GM11168 (cell line): ENCODE data around the gene AHDC1.
"Not testable (repeated sequence)": the region's sequence is repeated elsewhere in the genome, so short reads cannot be mapped to it uniquely, and the experiment has no call there.

Experiments used
- in situ Hi-C: fragments of 300-500 bp; cut with MboI; formaldehyde crosslinking; loops from one replicate; pipeline ENCODE4 v1.12.0; 2022; ENCODE audit warnings: low sequenced_read_pairs; ENCODE audit not compliant: unreplicated experiment

Gene AHDC1

DNA sequence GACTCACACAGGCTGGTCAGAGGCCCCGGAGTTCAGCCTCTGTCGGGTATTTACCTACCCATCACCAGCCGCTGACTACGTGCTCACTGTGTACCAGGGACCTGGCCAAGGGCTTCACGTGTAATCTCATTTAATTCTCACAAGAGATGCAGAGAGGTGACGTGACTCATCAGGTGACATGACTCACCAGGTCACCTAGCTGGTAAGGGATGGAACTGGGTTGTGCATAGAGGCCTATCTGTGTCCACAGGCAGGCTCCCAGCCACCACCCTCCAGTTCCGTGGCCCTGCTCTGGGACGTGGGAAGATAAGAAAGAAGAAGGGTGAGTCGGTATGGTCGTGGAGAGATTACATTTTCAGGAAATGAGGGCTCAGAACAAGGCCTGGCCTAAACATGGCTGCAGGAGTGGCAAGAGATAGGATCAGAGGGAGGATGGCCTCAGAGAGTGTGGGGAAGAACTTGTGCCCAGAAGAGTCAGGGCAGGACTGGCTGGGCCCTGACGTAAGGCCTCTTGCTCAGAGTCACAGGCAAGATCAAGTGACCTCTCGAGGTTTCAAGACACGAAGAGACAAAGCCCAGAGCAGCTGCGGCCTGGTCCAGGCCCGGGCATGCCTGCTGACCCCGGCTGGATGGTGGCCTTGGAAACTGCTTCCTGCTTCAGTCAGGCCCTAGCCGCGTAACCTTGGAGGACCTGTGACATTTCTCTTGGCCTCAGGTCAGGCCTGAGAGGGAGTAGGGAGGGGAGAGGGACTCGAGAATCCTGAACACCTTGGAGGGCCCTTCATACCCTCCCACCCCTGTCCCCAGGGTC is 61.3 kb downstream of the AHDC1 start:
- in situ Hi-C loops: no loop called here

DNA sequence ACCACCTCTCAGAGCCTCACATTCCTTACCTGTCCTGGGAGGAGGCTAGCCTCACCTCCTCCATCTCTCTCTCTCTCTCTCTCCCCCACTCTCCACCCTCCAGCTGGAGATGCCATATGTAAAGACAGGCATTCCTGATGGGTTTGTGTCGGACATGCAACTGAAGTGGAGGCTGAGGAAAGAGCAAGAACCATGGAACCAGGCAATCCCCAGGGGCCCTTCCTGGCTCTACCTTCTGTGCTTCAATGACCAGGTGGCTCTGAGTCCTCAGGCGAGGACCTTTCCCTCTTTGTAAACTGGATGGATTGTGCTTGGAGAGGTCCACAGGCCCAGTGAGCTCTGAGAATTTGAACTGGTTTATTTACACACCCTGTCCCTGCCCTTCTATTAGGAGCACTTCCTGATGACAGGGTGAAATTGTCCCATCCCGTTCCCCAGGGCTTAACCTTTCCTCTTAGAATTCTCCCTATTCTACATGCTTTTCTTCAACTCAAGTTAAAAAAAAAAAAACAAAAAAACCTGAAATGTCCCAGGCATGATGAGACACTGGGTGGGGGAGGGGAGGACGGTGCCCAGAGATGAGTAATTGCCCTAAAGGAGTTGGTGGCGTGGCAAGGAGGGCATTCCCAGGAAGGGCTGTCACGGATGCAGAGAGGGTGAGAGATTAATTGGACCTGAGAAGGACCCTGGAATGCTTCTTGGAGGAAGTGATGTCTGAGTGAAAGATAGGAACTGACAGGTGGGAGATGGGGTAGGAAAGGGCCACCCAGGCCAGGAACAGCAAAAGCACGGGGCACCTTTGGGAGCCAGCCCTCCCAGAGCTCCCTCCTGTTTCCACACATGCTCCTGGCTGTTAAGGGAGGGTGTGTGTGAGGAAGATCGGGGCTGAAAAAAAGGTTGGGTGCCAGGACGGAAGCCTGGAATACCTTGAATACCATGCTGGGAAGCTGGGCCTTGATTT is 63.8 kb downstream of the AHDC1 start:
- in situ Hi-C loops: no loop called here

DNA sequence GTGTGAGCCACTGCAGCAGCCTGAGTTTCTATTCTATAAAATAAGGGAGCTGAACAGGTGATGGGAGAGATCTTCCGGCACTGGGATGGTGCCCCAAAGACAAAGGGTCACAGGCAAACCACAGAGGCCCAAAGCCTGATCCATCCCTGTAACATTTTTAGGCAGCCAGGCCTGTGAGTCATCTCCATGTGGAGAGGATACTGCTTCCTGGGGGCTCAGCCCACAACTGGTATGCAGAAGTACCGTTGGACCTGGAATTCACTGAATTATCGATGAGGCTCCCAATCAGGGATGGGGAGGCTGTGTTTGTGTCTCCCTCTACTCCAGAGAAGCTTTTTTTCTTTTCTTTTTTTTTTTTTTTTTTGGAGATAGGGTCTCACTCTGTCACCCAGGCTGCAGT is 65.2 kb downstream of the AHDC1 start:
- in situ Hi-C loops: no loop called here

DNA sequence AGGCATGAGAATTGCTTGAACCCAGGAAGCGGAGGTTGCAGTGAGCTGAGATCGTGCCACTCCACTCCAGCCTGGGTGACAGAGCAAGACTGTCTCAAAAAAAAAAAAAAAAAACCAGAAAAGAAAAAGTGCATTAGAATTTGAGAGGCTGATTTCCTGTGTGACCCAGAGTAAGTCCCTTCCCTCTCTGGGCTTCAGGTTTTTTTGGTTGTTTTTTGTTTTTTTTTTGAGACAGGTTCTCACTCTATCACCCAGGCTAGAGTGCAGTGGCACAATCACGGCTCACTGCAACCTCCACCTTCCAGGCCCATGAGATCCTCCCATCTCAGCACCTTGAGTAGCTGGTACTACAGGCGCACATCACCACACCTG is 65.7 kb downstream of the AHDC1 start:
- in situ Hi-C loops: not testable (repeated sequence)

DNA sequence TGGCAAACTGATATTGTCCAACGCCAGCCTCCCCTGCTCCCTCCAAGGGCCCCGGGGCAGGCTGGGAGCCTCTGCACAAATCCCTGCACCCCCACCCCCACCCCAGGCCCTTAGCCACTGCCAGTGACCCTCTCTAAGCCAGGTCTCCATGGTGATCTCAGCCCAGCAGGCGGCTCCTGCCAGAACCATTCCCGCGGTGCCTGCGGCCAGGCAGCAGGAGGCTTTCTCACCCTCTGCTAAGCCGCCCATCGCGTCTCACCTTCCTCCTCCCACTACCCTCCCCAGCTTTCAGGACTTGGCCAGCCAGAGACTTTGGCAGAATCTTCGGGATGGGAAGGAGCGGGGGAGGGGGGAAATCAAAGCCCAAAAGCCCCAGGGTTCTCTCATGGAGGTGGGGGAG is 67.2 kb downstream of the AHDC1 start:
- in situ Hi-C loops: no loop called here

DNA sequence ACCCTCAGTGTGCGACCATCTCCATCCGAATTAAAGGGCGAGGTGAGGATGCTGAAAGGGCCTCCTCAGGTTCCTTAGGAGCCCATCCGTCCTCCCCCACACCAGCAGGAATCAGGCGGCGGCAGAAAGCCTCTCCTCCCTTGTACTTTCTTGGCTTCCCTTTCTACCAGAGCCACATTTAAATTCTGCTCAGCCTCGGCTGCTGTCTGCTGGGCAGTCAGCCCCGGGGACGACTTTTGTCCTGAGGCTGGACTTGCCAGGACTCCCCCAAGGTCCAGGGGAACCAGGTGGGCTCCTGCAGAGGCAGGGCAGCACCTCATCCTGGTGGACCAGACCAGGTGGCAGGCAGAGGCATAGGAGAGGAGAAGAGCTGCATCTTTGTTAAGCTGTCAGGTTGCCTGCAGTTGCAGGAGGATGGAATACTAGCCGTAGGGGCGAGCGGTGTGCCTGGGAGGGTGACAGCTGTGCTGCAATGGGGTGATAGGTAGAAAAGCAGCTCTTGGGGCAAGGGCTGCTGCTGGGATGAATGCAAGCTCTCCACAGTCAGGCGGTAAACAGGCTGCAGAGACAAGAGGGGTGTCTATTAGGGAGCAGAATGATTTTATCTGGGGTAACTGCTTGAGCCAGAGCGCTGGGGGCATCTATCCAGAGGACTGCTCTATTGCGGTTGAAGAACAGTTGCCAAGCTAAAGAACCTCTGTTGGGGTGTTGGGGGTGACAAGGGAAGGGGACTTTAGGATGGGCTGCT is 67.8 kb downstream of the AHDC1 start:
- in situ Hi-C loops: no loop called here

DNA sequence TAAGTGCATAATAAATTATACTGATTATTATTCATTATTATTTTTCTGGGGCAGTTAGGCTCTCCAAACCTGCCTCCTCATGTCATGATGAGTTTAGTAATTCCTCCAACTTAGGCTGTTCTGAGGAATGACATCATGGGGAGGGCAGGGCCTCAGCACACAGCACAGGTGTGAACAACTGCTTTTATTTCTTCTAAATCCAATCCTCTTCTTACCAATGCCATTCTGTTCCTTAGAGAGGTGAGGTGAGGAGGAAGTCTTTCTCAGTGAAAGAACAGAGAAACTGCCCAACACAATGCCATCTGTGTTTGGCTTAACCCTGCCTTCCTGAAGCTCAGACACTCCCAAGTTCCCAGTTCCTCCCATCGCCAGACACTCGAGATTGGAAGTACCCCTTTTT is 68.6 kb downstream of the AHDC1 start:
- in situ Hi-C loops: no loop called here

DNA sequence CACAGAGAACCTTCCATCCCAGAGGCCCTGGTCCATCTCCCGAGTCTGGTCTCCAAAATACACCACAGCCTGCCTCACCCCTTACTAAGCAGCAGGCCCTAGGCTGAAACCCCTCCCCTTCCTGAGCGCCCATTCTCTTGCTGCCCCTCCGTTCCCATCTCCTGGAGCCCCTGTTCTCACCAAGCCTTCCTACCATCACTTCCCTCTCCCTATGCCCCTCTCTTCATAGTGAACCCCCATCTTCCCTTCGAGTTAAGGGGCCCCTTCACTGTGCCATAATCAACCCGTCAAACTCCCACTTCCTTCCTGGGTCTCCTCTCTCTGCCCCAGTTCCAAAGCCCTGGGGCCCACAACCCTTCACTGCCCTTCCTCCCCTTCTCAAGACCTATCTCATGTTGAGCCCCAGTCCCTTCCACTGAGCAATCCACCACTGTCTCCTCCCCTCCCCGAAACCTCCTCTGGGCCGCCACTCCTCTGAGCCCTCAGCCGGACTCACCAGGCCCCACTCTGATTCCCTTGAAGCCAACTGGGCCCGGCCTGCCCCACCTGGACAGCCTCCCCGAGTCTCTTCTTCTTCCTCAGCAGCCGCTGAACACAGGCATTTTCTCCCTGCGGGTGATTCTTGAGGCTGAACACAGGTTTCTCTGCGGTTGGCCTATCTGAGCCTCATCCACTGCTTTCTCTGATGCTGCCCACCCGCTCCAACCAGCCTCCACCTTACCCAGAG is 71.8 kb downstream of the AHDC1 start:
- in situ Hi-C loops: no loop called here

DNA sequence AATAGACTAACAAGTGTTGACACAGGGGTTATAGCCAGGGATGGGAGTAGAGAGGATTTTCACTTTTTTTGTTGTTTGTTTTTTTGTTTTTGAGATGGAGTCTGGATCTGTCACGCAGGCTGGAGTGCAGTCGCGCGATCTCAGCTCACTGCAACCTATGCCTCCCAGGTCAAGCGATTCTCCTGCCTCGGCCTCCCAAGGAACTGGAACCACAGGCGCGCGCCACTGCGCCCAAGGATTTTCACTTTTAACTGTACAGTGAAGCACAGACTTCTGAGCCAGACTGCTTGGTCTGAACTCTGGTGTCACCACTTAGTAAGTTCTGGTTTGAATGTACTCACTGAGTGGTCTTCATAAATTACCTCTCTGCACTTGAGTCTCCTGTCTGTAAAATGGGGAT is 73.8 kb downstream of the AHDC1 start:
- in situ Hi-C loops: no loop called here

DNA sequence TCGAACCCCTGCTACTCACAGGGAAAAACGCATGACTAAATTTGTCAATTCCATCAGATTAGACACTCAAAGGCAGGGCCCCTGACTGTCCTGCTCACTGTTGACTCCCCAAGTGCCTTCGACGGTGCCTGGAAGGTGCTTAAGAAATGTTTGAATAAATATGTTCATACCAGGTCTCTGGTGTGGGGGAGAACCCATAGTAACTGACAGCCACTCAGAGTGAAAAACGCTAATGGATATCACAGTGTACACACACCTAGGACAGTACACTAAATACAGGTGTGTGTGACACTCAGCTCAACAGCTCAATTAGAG is 74.3 kb downstream of the AHDC1 start:
- in situ Hi-C loops: no loop called here

DNA sequence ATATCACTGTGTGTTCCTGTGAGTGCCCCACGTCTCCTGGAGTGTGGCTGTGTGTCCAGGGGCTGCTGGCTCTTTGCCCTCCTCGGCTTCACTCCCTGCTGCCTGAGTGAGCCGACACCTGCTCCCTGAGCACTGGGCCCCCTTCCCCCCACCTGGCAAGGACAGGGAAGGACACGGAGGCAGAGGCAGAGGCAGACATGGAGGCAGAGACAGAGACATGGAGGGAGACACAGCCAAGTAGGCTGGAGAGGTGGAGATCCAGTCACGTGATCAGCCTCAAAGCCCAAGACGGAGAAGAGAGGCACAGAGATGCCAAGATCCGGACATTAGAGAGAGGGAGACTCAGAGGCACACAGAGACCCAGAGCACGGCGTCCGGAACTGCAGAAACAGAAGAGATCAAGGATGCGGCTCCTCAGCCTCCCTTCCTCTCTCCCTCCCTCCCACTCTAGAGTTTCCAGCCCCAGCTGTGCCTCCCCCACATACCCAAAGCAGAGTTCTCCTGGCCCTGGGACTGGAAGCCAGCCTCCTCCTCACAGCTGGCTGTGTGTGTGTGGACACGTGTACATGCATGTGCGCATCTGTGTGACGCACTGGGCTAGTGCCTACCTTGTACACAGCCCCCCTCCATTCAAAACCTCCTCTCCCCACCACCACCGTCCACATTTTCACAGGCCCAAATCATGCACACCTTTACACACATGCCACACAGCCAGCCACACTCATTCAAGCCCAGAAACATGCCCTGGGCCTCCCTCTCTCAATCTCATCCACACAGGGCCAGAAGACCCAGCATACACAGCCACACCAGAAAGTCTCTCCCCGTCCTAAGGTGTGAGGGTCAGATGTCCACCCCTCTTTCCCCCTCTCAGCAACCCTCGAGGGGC is 74.9 kb downstream of the AHDC1 start:
- in situ Hi-C loops: no loop called here

DNA sequence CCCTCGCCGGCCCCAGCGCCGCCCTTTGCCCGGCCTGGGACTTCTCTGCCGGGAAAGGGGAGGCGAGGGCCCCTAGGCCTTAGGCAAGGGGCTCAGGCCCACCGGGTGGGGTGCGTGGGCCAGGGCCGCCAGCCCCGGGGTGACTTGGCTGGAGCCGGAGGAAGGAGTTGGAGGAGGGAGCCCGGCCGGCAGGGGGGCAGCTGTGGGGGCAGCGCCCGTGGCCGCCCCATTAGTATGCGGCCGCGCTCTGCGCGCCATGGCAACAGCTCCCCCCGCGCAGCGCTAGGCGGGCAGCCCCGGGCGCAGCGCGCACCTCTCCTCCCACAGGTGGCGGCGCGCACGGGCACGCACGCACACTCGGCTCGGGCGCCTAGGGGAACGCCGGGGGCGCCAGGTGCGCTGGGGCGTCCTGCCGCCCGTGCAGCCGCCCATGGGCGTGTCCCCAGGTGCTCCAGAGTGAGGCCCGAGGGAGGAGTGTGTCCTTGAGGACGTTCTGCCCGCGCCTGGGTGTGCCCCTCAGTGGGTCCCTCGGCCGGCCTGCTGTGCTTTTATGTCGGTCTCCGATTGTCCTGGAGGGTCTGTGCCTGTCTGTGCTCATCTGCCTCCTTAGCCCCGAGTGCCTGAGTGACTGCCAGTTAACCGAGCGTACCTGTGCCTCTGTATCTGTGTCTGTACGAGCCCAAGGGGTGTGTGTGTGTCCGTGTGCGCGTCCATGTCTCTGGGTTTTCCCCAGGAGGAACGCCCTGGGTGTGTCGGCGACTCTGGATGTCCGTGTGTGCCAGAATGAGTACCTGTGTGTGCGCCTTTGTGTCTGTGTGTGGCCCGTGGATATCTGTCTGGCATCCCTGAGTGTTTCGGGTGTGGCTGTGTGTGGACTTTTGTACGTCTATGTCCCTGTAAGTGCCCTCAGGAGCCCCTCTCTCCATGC is 75.8 kb downstream of the AHDC1 start:
- in situ Hi-C loops: no loop called here

DNA sequence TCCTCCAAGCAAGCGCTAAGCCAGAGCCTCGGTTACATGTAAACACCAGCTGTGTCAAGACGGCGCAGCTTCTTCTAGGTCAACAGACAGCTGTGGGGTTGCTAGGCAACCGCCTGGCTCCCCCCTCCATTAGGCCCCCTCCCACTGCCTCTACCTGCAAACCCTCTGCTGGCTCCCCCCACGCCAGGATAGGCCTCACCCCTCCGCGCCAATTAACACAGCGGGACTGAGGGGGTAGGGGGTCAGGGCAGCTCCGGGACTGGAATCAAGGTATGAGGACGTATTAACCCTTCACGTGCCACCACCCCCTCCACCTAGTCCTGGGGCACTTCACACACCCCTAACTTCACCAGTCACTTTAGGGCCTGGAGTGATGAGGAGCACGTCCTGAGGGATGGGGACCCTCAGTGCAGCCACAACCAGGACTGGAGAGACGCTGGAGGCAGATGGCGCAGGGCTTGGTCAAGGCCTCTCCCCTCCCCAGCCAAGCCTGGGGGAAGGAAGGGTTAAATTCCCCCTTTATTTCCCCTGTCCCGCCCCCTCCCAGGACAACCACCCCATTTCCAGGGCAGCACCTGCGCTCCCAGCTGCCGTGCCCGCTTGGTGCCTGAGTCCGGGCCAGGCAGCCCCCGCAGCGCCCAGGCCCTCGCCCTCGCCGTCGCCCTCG is 76.6 kb downstream of the AHDC1 start:
- in situ Hi-C loops: no loop called here

DNA sequence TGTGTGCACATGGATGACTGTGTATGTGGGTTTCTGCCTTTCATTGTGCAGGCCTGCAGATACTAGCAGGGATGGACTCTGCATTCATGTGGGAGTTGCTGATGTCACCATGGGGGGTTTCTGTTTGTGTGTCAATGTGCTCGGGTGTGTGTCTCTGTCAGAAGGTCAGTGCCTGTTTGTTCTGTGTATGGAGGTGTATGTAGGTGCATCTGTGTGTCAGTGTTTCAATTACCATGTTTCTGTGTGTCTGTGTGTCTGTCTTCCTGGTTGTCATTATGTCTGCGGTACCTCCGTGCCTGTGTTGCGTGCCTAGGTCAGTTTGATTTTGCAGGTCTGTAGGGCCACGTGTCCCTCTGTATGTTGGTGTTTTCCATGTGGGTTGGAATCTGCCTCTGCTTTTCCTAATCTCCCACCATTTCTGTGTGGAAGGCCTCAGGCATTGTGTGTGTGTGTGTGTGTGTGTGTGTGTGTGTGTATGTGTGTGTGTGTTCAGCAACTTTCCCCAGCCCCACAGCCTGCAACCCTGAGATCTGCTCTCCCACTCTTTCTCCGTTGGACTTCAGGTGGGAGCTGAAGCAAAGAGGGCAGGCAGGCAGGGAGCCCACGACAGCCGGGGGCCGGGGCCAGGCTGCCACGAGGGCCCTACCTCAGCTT is 77.2 kb downstream of the AHDC1 start:
- in situ Hi-C loops: no loop called here

DNA sequence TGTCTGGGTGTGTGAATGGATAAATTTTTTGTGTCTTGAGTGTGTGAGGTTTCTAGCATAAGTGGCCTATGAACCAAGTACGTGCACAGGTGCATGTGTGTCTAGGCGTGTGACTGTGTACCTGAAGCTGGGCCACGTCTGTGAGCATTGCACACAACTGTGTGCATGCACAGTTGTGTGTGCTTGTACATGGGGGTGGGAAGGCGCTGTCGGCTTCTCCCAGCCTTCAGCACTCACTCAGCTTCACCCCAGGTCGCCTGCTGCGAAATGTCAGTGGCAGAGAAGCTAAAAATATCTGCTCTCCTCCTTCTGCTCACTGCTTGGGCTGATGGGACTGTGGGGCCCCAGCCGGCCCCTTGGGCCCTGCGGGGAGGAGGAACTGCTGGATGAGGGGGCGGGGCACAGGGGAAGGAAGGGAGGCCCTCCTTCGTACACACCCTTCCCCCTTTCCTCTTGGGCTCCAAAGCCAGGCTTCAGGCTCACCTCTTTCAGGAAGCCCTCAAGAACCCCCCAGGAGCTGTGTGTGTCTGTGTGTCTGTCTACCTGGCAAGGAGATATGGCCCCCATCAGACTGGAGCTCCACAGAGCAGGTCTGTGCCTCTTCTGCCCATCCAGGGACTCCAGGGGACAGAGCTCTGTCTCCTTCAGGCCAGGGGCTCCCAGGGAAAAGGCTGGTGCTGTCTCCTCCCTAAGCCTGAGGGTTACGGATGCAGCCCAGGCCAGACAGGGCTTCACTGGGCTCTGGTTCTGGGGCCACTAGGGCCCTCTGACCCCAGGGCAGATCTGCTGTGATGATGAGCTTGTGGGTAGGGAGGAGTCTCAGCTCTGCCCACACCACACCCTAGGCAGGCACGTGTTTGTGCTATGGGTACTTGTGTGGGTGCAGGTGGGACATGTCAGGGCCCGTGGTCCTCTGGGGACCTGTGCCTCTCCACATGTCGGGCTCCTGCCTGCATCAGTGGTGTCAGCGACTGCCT is 78.4 kb downstream of the AHDC1 start:
- in situ Hi-C loops: no loop called here

DNA sequence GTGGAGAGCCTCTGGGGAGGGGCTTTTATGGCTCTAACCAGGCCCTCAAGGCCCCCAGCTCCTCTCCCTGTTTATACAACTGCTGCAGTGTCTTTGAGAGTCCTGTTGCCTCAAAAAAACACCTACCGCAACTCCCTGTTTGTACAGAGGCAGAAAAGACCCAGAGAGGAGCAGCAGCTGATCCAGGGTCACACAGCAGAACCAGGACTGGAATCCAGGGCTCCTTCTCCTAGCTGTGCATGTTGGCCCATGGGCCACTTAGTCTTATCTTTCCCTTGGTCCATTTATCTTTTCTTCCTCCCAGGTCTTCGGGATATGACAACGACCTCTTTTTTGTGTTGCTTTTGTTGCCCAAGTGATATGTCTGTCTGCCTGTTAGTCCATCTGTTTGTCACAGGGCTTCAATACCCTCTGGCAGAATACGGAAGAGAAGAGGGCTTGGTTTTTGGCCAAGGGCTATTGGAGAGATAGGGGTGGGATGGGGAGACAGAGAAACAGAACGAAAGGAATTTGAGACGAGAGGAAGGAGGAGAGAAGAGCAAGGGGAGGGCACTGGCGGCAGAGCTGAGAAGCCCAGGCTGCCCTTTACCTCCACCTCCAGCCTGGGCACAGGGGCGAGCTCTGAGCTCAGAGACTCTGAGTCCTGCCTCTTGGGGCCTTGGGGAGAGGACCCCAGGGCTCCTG is 80.5 kb downstream of the AHDC1 start:
- in situ Hi-C loops: no loop called here
